ENCODE results near the gene CCNY. TPM values are rescaled to one million over a fixed set of nuclear protein-coding genes. Genes with fewer than 3 reads are reported as not detected.
A peak's percentile ranks its signal among the peaks of the same experiment; 100 is the strongest.

CCNY gene
- total RNA-seq, 1 experiment from 2014 or later, result 53.3 TPM

DNA sequence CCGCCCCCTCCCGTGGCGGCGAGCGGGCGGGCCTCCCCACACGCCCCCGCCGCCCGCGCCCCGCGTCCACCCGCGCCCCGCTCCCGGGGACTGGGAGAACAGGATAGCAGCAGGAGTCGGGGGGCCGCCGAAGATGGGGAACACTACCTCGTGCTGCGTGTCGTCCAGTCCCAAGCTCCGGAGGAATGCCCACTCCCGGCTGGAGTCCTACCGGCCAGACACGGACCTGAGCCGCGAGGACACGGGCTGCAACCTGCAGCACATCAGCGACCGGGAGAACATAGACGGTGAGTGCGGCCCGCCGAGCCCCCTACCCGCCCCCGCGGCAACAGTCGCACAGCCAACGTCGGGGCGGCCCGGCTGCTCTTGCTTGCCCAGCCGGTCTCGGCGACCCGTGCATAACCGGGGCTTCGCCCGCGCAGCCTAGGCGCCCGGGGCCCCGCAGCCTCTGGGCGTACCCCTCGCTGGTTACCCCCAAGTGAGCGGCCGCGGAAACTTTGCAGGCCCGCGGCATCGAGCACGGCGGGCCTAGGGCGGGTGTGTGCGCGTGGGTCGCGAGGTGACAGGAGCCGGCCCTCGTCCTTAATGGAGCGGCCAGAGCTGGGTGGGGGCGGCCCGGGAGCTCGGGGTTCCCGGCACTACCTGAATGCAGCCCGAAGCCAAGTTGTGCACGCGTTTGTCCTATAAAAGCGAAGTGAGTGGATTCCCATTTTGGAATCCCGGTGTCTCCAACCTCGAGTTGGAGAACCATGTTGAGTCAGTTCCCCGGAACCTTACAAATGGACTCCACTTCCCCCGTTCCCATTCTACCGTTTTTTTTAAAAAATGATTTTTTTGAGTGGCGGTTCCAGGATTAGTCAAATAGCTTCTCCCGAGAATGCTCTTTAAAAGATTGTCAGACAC is 863 bp downstream of the CCNY start (continued):
- TF ChIP-seq, protein P1, sequence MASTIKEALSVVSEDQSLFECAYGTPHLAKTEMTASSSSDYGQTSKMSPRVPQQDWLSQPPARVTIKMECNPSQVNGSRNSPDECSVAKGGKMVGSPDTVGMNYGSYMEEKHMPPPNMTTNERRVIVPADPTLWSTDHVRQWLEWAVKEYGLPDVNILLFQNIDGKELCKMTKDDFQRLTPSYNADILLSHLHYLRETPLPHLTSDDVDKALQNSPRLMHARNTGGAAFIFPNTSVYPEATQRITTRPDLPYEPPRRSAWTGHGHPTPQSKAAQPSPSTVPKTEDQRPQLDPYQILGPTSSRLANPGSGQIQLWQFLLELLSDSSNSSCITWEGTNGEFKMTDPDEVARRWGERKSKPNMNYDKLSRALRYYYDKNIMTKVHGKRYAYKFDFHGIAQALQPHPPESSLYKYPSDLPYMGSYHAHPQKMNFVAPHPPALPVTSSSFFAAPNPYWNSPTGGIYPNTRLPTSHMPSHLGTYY (CRISPR knock-in tag; IDR thresholded peaks at IDR 0.05), result no peak
- TF ChIP-seq ESRRA (CRISPR knock-in tag; IDR thresholded peaks at IDR 0.05; ENCODE audit: borderline replicate concordance), result 0 out of 2 replicates have a peak, but pooled peaks have one; percentile 32
- TF ChIP-seq ZNF121 (CRISPR knock-in tag; IDR thresholded peaks at IDR 0.05), result no peak
- 0 out of 2 replicates have a peak, but pooled peaks have one; percentile 16 for TF ChIP-seq JUN (CRISPR knock-in tag; IDR thresholded peaks at IDR 0.05)
- 0 out of 2 replicates have a peak, but pooled peaks have one; percentile 23 for TF ChIP-seq ZNF423 (CRISPR knock-in tag; IDR thresholded peaks at IDR 0.05)
- TF ChIP-seq, protein P2, sequence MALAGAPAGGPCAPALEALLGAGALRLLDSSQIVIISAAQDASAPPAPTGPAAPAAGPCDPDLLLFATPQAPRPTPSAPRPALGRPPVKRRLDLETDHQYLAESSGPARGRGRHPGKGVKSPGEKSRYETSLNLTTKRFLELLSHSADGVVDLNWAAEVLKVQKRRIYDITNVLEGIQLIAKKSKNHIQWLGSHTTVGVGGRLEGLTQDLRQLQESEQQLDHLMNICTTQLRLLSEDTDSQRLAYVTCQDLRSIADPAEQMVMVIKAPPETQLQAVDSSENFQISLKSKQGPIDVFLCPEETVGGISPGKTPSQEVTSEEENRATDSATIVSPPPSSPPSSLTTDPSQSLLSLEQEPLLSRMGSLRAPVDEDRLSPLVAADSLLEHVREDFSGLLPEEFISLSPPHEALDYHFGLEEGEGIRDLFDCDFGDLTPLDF (CRISPR knock-in tag; IDR thresholded peaks at IDR 0.05), result no peak
- no peak for TF ChIP-seq ELF4 (CRISPR knock-in tag; IDR thresholded peaks at IDR 0.05; ENCODE audit: low read depth)
- TF ChIP-seq, protein P3, sequence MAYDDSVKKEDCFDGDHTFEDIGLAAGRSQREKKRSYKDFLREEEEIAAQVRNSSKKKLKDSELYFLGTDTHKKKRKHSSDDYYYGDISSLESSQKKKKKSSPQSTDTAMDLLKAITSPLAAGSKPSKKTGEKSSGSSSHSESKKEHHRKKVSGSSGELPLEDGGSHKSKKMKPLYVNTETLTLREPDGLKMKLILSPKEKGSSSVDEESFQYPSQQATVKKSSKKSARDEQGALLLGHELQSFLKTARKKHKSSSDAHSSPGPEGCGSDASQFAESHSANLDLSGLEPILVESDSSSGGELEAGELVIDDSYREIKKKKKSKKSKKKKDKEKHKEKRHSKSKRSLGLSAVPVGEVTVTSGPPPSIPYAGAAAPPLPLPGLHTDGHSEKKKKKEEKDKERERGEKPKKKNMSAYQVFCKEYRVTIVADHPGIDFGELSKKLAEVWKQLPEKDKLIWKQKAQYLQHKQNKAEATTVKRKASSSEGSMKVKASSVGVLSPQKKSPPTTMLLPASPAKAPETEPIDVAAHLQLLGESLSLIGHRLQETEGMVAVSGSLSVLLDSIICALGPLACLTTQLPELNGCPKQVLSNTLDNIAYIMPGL (CRISPR knock-in tag; IDR thresholded peaks at IDR 0.05), result 0 out of 2 replicates have a peak, but pooled peaks have one; percentile 27
- TF ChIP-seq ATF1 (CRISPR knock-in tag; IDR thresholded peaks at IDR 0.05), result no peak

DNA sequence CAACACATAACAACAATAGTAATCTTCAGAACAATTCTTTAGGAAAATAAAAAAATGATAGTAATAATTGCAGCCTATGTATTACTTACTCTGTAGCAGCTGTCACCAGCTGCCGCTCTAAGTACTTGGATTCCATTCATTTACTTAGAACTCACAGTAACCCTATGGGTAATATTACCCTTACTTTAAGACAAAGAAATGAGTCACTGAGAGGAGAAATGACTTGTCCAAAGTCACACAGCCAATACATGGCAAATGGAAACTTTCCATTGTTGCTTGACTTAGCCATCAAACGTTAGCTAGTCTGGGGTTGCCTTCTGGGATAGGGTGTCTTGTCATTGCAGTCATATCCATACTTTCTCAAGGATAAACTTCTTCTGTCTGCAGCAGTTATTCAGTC is 3.6 kb downstream of the CCNY start:
- CTCF ChIA-PET, result no interaction called here
- POLR2A ChIA-PET, result no interaction called here
- no peak overlapping the region for H3K27ac Mint-ChIP-seq
- TF ChIP-seq TEAD4 (CRISPR knock-in tag; IDR thresholded peaks at IDR 0.05) (no peak), ZBTB21 (CRISPR knock-in tag; IDR thresholded peaks at IDR 0.05; ENCODE audit: borderline replicate concordance) (no peak), FOXK1 (CRISPR knock-in tag; IDR thresholded peaks at IDR 0.05) (no peak), TP53 (CRISPR knock-in tag; IDR thresholded peaks at IDR 0.05) (no peak), CBFB (CRISPR knock-in tag; IDR thresholded peaks at IDR 0.05; ENCODE audit: low read depth) (no peak), ZNF423 (CRISPR knock-in tag; IDR thresholded peaks at IDR 0.05) (no peak), ZNF232 (CRISPR knock-in tag; IDR thresholded peaks at IDR 0.05) (no peak)
- TF ChIP-seq, protein P4, sequence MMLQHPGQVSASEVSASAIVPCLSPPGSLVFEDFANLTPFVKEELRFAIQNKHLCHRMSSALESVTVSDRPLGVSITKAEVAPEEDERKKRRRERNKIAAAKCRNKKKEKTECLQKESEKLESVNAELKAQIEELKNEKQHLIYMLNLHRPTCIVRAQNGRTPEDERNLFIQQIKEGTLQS (CRISPR knock-in tag; conservative IDR thresholded peaks at IDR 0.05), result no peak
- TF ChIP-seq, protein P5, sequence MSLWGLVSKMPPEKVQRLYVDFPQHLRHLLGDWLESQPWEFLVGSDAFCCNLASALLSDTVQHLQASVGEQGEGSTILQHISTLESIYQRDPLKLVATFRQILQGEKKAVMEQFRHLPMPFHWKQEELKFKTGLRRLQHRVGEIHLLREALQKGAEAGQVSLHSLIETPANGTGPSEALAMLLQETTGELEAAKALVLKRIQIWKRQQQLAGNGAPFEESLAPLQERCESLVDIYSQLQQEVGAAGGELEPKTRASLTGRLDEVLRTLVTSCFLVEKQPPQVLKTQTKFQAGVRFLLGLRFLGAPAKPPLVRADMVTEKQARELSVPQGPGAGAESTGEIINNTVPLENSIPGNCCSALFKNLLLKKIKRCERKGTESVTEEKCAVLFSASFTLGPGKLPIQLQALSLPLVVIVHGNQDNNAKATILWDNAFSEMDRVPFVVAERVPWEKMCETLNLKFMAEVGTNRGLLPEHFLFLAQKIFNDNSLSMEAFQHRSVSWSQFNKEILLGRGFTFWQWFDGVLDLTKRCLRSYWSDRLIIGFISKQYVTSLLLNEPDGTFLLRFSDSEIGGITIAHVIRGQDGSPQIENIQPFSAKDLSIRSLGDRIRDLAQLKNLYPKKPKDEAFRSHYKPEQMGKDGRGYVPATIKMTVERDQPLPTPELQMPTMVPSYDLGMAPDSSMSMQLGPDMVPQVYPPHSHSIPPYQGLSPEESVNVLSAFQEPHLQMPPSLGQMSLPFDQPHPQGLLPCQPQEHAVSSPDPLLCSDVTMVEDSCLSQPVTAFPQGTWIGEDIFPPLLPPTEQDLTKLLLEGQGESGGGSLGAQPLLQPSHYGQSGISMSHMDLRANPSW (CRISPR knock-in tag; conservative IDR thresholded peaks at IDR 0.05; ENCODE audit: low read depth), result no peak
- TF ChIP-seq, protein P6, sequence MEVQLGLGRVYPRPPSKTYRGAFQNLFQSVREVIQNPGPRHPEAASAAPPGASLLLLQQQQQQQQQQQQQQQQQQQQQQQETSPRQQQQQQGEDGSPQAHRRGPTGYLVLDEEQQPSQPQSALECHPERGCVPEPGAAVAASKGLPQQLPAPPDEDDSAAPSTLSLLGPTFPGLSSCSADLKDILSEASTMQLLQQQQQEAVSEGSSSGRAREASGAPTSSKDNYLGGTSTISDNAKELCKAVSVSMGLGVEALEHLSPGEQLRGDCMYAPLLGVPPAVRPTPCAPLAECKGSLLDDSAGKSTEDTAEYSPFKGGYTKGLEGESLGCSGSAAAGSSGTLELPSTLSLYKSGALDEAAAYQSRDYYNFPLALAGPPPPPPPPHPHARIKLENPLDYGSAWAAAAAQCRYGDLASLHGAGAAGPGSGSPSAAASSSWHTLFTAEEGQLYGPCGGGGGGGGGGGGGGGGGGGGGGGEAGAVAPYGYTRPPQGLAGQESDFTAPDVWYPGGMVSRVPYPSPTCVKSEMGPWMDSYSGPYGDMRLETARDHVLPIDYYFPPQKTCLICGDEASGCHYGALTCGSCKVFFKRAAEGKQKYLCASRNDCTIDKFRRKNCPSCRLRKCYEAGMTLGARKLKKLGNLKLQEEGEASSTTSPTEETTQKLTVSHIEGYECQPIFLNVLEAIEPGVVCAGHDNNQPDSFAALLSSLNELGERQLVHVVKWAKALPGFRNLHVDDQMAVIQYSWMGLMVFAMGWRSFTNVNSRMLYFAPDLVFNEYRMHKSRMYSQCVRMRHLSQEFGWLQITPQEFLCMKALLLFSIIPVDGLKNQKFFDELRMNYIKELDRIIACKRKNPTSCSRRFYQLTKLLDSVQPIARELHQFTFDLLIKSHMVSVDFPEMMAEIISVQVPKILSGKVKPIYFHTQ (CRISPR knock-in tag; IDR thresholded peaks at IDR 0.05), result no peak
- TF ChIP-seq, protein P7, sequence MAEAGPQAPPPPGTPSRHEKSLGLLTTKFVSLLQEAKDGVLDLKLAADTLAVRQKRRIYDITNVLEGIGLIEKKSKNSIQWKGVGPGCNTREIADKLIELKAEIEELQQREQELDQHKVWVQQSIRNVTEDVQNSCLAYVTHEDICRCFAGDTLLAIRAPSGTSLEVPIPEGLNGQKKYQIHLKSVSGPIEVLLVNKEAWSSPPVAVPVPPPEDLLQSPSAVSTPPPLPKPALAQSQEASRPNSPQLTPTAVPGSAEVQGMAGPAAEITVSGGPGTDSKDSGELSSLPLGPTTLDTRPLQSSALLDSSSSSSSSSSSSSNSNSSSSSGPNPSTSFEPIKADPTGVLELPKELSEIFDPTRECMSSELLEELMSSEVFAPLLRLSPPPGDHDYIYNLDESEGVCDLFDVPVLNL (CRISPR knock-in tag; IDR thresholded peaks at IDR 0.05; ENCODE audit: borderline replicate concordance, low read depth), result no peak
- TF ChIP-seq, protein P1 (CRISPR knock-in tag; IDR thresholded peaks at IDR 0.05), result no peak

More for the DNA sequence above, 3.6 kb downstream of the CCNY start:
- Mint-ChIP-seq H3K4me3 (no peak overlapping the region), H3K4me1 (peaks cover 34% of the 10 kb centered on the region), H3K36me3 (peaks cover 5% of the 10 kb centered on the region), H3K27me3 (ENCODE audit: low read depth) (peaks cover 4% of the 10 kb centered on the region; the same call in 1 of the 2 replicates), H3K9me3 (no peaks in the 10 kb centered on the region)
- ATAC-seq (no peak), DNase-seq (ENCODE audit: low spot score) (no peak)

Measured in WTC11 (cell line).